ENCODE results near the gene FGF9. TPM values are rescaled to one million over a fixed set of nuclear protein-coding genes. Genes with fewer than 3 reads are reported as not detected.
A peak's percentile ranks its signal among the peaks of the same experiment; 100 is the strongest.

Gene FGF9
- total RNA-seq, 1 experiment from 2014 or later, result 1.5 TPM

- CTCF ChIA-PET, result no interaction called here
- BruUV-seq (replicated peaks), result no TSS peak
- RAD21 ChIA-PET (ENCODE audit: low non-redundant PET in 1 of 2, low total read pairs in 2 of 2, uncharacterized antibody in 2 of 2, unreplicated experiment in 2 of 2), result no interaction called here
- intact Hi-C loops (cut with micrococcal nuclease), result no loop called here
- no peak overlapping the region for H3K9ac ChIP-seq (ENCODE audit: low read length)
- H3K27ac ChIP-seq (ENCODE audit: low read depth, low read length), result no peak overlapping the region
- peaks cover 13 to 16% of the 10 kb centered on the region in 2 experiments for H3K4me1 ChIP-seq (ENCODE audit: control insufficient read depth in 1 of 2, insufficient read depth in 2 of 2, low read length in 2 of 2)
- ATAC-seq (no peak), DNase-seq (ENCODE audit: low read depth, low spot score) (no peak)
- no peaks in the 10 kb centered on the region for H4K20me1 ChIP-seq (ENCODE audit: insufficient read depth)
- TF ChIP-seq SIN3A (IDR thresholded peaks at IDR 0.05; ENCODE audit: low read depth), result no peak
- TF ChIP-seq POLR2A (IDR thresholded peaks at IDR 0.05; ENCODE audit: borderline replicate concordance, extremely low read depth, insufficient read depth, insufficient read length), result no peak
- no peak for TF ChIP-seq ZFX (IDR thresholded peaks at IDR 0.05)
- TF ChIP-seq CEBPB (IDR thresholded peaks at IDR 0.05; ENCODE audit: low read depth), result no peak
- TF ChIP-seq POLR2AphosphoS5 (IDR thresholded peaks at IDR 0.05; ENCODE audit: low read depth, low read length), result no peak
- no peak for TF ChIP-seq EZH2phosphoT487 (IDR thresholded peaks at IDR 0.05; ENCODE audit: borderline replicate concordance)
- POLR2A ChIA-PET, result no interaction called here
- no peaks in the 10 kb centered on the region for H3K36me3 ChIP-seq (ENCODE audit: control insufficient read depth in 1 of 2, insufficient read depth in 2 of 2, low read length in 2 of 2)
- H3K9me2 ChIP-seq (ENCODE audit: insufficient read depth), result no peaks in the 10 kb centered on the region
- no peaks in the 10 kb centered on the region for H3K27me3 ChIP-seq (ENCODE audit: insufficient read depth, low read length)
- no peak overlapping the region for H2AFZ ChIP-seq (ENCODE audit: low read depth, low read length, poor library complexity, severe bottlenecking)
- H3K9me3 ChIP-seq (ENCODE audit: control insufficient read depth in 1 of 2, insufficient read depth in 1 of 2, low read depth in 1 of 2, low read length in 2 of 2), result no peaks in the 10 kb centered on the region
- H3K4me2 ChIP-seq (ENCODE audit: low read length), result no peak overlapping the region
- no peak overlapping the region for H3K4me3 ChIP-seq (replicated peaks in 1 of 2; ENCODE audit: low read depth in 1 of 2, low read length in 2 of 2)
- no peaks in the 10 kb centered on the region for H3K79me2 ChIP-seq (ENCODE audit: insufficient read depth, low read length)
These were observed 29.2 kb upstream of the FGF9 start for GRCh38 chr13:21641629-21642028.

GRCh38 chr13:21657538-21657937 is 13.3 kb upstream of the FGF9 start:
- ChIA-PET RAD21 (ENCODE audit: low non-redundant PET in 1 of 2, low total read pairs in 2 of 2, uncharacterized antibody in 2 of 2, unreplicated experiment in 2 of 2) (no interaction called here), POLR2A (interaction anchor here (0.6 kb wide), 1 partner anchor 12 kb away, joined by 3 read pairs; no protein-coding TSS in a partner anchor), CTCF (no interaction called here)
- Histone ChIP-seq H3K9me2 (ENCODE audit: insufficient read depth) (no peaks in the 10 kb centered on the region), H3K4me1 (ENCODE audit: control insufficient read depth in 1 of 2, insufficient read depth in 2 of 2, low read length in 2 of 2) (peaks cover 4 to 8% of the 10 kb centered on the region in 2 experiments; a peak in 3 of 4 replicates), H3K9me3 (ENCODE audit: control insufficient read depth in 1 of 2, insufficient read depth in 1 of 2, low read depth in 1 of 2, low read length in 2 of 2) (0 out of 4 replicates have a peak, but pooled peaks cover 0 to 4% of the 10 kb centered on the region in 2 experiments), H3K4me3 (replicated peaks in 1 of 2; ENCODE audit: low read depth in 1 of 2, low read length in 2 of 2) (no peak overlapping the region), H3K27ac (ENCODE audit: low read depth, low read length) (no peak overlapping the region), H3K79me2 (ENCODE audit: insufficient read depth, low read length) (no peaks in the 10 kb centered on the region), H3K9ac (ENCODE audit: low read length) (no peak overlapping the region), H3K36me3 (ENCODE audit: control insufficient read depth in 1 of 2, insufficient read depth in 2 of 2, low read length in 2 of 2) (no peaks in the 10 kb centered on the region), H3K27me3 (ENCODE audit: insufficient read depth, low read length) (no peaks in the 10 kb centered on the region), H3K4me2 (ENCODE audit: low read length) (peak overlapping the region; percentile 11; the same call in 1 of the 2 replicates), H4K20me1 (ENCODE audit: insufficient read depth) (no peaks in the 10 kb centered on the region), H2AFZ (ENCODE audit: low read depth, low read length, poor library complexity, severe bottlenecking) (peak overlapping the region; percentile 14)
- no TSS peak for BruUV-seq (replicated peaks)
- TF ChIP-seq, protein P1, sequence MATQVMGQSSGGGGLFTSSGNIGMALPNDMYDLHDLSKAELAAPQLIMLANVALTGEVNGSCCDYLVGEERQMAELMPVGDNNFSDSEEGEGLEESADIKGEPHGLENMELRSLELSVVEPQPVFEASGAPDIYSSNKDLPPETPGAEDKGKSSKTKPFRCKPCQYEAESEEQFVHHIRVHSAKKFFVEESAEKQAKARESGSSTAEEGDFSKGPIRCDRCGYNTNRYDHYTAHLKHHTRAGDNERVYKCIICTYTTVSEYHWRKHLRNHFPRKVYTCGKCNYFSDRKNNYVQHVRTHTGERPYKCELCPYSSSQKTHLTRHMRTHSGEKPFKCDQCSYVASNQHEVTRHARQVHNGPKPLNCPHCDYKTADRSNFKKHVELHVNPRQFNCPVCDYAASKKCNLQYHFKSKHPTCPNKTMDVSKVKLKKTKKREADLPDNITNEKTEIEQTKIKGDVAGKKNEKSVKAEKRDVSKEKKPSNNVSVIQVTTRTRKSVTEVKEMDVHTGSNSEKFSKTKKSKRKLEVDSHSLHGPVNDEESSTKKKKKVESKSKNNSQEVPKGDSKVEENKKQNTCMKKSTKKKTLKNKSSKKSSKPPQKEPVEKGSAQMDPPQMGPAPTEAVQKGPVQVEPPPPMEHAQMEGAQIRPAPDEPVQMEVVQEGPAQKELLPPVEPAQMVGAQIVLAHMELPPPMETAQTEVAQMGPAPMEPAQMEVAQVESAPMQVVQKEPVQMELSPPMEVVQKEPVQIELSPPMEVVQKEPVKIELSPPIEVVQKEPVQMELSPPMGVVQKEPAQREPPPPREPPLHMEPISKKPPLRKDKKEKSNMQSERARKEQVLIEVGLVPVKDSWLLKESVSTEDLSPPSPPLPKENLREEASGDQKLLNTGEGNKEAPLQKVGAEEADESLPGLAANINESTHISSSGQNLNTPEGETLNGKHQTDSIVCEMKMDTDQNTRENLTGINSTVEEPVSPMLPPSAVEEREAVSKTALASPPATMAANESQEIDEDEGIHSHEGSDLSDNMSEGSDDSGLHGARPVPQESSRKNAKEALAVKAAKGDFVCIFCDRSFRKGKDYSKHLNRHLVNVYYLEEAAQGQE (IDR thresholded peaks at IDR 0.05; ENCODE audit: low read depth), result no peak
- TF ChIP-seq SIN3A (IDR thresholded peaks at IDR 0.05; ENCODE audit: low read depth) (no peak), YY1 (IDR thresholded peaks at IDR 0.05; ENCODE audit: extremely low read depth, insufficient replicate concordance, low read depth, low read length) (peak; percentile 29), SRF (IDR thresholded peaks at IDR 0.05; ENCODE audit: low read depth) (no peak), CEBPB (IDR thresholded peaks at IDR 0.05; ENCODE audit: low read depth) (no peak), ZFX (IDR thresholded peaks at IDR 0.05) (no peak), FOSL1 (IDR thresholded peaks at IDR 0.05; ENCODE audit: low read depth) (peak; percentile 26; the same call in 1 of the 2 replicates), TCF7L2 (IDR thresholded peaks at IDR 0.05; ENCODE audit: borderline replicate concordance, extremely low read depth, insufficient read depth, insufficient read length) (no peak), ZNF274 (IDR thresholded peaks at IDR 0.05; ENCODE audit: low read depth, low read length) (no peak), POLR2AphosphoS5 (IDR thresholded peaks at IDR 0.05; ENCODE audit: low read depth, low read length) (no peak), JUND (IDR thresholded peaks at IDR 0.05) (0 out of 2 replicates have a peak, but pooled peaks have one; percentile 20), EZH2 (IDR thresholded peaks at IDR 0.05) (no peak)
- TF ChIP-seq, protein P2, sequence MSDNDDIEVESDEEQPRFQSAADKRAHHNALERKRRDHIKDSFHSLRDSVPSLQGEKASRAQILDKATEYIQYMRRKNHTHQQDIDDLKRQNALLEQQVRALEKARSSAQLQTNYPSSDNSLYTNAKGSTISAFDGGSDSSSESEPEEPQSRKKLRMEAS (IDR thresholded peaks at IDR 0.05), result no peak
- intact Hi-C loops (cut with micrococcal nuclease), result no loop called here
- DNase-seq (ENCODE audit: low read depth, low spot score), result no peak
- peak; percentile 90 for ATAC-seq
